ENCODE data around the gene TMEM116.
A peak's percentile ranks its signal among the peaks of the same experiment; 100 is the strongest.
"Not testable (repeated sequence)": the region's sequence is repeated elsewhere in the genome, so short reads cannot be mapped to it uniquely, and the experiment has no call there.

DNA sequence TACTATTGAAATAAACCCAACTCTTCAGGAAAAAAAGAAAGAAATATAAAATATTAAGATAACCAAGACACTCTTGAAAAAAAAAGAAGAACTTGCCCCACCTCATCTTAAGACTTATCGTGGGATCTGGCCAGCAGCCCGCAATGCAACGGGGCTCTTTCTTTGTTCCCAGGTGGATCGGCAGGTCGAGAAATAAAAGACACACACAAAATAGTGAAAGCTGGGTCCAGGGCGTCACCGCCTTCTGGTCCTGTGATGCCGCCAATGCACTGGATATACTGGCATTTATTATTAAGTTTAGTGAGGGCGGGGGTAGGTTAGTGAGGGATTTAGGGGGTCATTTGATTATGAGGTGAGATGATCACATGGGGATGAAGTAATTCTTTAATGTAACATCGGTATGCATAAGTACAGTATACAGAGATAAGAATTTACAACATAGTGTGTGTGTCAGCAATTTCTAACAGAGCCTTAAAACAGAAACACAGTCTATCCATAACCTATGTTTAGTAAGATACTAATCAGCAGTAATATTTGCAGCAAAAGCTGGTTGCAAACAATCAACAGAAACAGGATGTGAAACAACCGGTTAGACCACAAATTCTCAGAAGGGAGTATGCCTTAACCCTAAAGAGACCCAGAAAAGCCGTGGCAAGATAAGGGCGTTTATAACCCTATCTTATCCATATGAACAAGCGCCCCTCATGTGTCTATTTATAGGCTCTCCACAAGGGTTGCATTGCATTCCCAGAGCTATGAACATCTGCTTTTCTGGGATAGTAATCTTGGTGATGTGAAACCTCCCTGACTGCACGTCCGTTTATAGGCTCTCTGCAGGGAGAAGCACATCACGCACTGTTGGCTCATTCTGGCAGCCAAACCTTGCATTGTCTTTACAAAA, 18.5 kb downstream of the TMEM116 start:
- not testable (repeated sequence) for TF ChIP-seq CTCF (conservative IDR thresholded peaks at IDR 0.05; ENCODE audit: low read depth, low read length); RAD21 (IDR thresholded peaks at IDR 0.05; ENCODE audit: low read length); POLR2A (IDR thresholded peaks at IDR 0.05; ENCODE audit: low read depth, low read length); ELK1 (IDR thresholded peaks at IDR 0.05; ENCODE audit: borderline replicate concordance, low read depth, low read length); BHLHE40 (IDR thresholded peaks at IDR 0.05; ENCODE audit: low read depth, low read length); SMC3 (IDR thresholded peaks at IDR 0.05; ENCODE audit: low read depth, low read length); RCOR1 (IDR thresholded peaks at IDR 0.05; ENCODE audit: insufficient replicate concordance, low read length); CEBPB (IDR thresholded peaks at IDR 0.05; ENCODE audit: low read depth, low read length); NFE2L2 (IDR thresholded peaks at IDR 0.05; ENCODE audit: low read depth, low read length); CHD1 (IDR thresholded peaks at IDR 0.05; ENCODE audit: low read depth, low read length)
- TF ChIP-seq MAFK (IDR thresholded peaks at IDR 0.05; ENCODE audit: low read depth, low read length) = peak; percentile 70
